Stimulated activated CD4-positive, alpha-beta T cell treated with anti-CD3 and anti-CD28 coated beads, Interleukin-4, amount 100 ng/mL, for 48 hours (primary cell): ENCODE measurements around the gene POC1A.

Source experiments
- DNase-seq, 2 donors: peaks; one replicate each; pipeline ENCODE4 v3.0.0-alpha.2; 2020; ENCODE audit warnings: low read depth in 2 of 2

Gene POC1A

GRCh38 chr3:52085681-52086282 lies 68.4 kb downstream of the POC1A start:
- no peak for DNase-seq

GRCh38 chr3:52084954-52085680 lies 69.1 kb downstream of the POC1A start:
- no peak for DNase-seq

DNA sequence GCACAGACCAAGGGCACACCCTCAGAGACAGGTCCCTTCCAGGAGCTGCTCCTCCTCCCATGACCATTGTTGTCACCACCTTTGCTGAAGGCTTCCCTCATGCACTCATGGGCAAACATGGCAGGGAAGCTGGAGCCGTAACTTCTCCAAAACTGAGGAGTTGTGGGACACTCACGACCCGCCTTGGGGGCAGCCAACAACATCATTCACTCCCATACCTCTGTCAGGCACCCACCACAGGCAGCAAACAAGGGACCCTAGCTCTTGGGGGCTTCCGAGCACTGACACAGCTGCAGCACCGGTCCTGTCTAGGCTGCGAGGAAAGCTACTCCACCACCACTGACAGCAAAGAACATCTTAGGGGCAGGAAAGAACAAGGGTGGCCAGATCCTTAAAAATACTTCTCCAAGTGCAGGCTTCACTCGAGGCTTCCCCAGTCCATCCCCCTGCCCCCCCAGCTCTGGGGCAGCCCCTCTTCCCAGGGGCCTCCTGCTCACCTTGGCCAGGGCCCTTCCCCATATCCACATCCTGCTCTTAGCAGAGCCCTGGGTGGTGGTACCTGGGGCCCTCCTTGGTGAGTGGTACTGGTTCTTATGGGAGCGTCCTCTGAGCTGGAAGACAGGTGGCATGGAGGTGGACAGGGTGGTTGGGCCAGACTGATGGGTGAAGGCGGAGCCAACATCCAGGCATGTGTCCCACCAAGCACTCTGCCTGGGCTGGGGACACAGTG lies 69.8 kb downstream of the POC1A start:
- DNase-seq = no peak

DNA sequence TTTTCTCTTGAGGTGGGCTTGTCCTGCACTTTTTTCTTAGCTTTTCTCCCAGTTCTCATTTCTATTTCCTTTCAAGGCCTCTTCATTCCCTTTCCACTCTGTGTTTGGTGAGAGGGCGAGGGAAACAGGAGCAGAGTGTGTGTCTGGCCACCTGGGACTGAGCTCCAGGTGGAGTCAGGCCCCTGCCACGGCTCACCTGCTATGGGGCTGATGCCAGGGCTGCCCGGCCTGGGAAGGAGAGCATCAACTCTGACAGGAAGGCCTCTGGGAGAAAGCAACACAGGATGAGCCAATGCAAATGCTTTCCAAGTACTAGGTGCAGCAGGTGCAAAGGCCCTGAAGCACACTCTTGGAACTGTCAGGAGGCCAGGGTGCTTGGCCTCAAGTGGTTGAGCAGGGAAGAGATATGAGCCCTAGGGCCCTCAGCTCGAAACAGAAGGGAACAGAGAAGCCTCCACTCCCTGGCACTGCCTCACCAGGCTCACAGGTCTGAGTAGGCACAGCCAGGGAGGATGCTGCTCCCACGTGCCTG lies 70.6 kb downstream of the POC1A start:
- DNase-seq = no peak

DNA sequence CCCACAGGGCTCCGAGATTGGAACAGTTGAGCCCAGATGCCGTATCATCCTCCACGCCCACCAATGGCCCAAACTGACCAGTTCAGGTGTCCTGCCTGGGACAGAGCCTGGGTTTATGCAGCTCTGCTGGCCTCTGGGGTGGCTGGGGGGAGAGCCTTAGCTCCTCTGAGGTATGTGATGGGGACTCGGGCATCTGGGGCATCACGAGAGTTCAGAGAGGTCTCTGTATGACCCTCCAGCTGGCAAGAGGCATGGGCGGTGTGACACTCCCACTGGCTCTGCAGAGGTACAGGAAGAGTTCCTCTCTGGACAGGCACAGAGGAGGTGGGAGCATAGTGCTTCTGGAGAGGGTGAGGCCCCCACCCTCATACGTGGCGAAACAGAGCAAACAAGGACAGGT lies 71.3 kb downstream of the POC1A start:
- DNase-seq = no peak

DNA sequence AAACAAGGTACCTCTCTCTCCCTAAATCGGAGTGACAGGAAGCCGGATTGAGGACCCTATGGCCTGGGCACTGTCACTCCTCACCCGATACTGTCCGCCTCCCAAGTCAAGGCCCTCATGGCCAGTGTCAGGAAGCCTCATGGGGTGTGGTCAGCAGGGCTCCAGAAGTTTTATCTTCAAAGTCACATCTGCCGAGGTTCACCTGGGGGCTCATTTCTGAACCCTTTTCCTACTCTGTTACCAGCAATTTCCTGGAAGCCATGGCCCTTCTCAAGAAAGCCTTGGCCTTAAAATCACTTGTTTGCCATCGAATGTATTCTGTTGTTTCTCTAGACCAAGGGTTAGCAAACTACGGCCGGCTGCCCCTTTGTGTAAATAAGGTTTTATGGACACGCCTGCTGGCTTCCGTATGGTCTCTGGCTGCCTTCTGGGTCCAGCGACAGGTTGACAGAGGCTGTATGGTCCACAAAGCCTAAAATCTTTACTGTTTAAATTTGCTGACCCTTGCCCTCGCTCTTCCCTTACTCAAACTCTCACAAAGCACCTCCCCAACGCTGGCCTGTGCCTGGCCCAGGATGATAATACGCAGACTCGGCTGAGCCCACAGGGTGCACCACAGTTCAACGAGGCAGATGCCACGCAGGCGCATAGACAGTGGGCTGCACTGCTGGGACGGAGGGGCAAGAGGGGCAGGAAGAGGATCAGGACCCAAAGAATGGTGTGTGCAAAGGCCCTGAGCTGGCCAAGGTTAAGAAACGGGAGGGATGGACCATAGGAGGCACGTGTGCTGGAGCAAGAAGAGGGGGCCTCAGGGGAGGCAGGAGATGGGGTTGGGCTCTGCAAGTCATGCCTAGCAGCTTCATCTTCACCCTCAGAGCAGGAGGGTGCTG lies 73.1 kb downstream of the POC1A start:
- no peak for DNase-seq

DNA sequence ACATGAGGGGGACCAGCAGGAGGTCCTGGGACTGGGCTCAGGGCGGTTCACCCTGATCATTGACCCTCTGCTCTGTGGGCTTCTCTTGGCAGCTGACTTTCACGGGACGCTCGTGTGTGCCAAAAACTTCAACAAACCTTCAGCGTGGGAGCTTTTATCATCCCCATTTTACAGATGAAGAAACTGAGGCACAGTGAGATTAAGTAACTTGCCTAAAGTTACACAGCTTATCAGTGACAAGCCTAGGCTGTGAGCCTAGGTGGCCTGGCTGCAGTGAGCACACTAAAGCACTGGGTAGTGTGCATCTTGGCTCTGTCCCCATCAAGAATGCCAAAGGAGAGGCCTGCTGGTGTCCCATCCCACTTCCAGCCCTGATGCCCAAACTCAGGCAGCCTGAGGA lies 74.3 kb downstream of the POC1A start:
- DNase-seq = no peak

DNA sequence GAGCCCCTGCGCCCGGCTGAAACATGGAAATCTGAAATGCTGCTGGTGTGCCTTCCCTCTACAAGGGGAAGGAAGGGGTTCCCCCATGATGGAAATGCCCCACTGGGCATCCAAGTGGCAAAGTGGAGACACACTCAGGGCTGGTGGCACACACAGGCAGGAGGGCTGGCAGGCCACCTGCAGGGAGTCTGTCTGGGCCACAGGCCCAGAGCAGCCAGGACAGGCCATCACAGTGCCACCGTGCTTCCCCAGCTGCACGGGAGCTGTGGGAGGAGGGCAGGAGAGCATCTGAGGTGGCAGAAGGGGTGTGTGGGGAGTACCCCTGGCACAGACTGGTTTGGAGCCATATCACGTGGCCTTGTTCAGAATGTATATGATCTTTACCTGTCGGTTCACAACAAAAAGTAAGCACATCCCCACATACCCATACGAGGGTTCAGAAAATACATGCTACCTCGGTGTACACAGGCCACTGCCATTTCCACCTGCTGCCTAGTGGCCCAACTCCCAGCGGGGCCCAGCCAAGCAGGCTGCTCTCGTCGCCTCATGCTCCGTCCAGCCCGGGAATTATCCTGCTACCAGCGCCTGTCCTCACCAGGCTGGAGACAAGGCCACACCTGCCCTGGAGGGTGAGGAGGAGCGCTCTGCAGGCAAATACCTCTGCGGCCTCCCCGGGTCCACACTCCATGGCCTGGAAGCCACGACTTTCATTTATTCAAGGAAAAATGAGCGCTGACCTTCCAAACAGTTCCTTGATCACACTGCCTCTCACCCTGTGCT lies 75.3 kb downstream of the POC1A start:
- no peak for DNase-seq

DNA sequence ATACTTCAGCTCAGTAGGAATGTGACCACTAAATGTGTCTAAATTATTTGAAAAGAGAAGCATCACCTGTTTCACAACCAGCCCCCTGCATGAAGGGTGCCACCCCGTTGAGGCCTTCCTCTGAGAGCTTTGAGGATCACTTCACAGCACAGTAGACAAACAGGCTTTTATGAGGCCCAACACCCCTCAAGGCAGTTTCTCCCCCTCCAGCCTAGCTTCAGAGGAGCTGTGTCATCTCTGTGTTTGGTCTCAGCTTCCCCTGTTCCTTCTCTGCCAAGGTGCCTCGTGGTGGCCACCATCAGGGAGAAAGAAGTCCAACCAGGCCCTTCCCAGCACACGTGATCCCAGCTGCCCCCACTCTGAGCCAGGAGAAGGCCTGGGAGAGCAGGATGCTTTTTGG lies 76.3 kb downstream of the POC1A start:
- DNase-seq = no peak

DNA sequence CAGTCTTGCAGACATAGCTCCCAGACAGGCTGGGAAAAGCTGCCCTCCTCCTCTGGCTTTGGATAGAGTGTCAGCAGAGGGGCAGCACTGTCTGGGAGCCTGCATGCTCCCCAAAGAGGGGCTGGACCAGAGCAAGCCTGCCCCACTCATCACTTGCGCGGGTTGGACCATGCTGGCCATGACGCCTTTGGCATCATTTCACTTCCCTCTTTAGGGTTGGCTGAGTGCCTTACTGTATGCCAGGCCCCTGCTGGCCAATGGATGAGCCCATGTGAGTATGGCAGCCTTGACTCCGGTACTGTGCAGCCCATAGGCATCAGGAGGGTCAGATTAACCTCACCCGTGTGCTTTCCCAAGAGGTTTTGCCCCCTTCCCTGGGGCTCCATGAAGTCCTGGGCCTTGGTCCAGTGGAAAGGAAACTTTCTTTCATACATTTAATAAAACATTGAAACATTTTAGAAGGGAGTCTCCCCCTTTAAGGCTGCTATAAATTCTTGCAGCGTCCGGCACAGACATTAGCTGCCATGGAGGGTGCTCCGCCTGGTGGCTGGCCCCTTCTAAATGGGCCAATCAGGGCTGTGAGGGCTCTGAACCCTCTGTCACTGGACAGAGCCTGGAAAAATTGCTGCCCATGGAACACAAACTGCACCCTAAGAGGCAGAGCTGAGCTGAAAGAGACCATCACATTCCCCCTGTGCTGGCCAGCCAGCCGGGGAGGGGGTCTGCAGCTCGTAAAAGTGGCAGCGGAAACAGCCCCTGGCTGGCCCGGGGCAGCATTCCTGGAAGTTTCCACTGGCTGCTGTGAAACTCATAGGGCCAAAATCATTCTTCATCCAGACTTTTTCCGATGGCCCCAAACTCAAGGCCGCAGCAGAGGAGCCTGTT lies 77.1 kb downstream of the POC1A start:
- DNase-seq = no peak

- DNase-seq = no peak
Observed at GRCh38 chr3:52073490-52073889, 80.7 kb downstream of the POC1A start.

GRCh38 chr3:52072471-52072870 lies 81.8 kb downstream of the POC1A start:
- DNase-seq = no peak

- DNase-seq = no peak
Observed at GRCh38 chr3:52072020-52072419, 82.2 kb downstream of the POC1A start.

GRCh38 chr3:52070724-52071621 lies 83.2 kb downstream of the POC1A start:
- no peak for DNase-seq

GRCh38 chr3:52069855-52070254 lies 84.4 kb downstream of the POC1A start:
- no peak for DNase-seq

- no peak for DNase-seq
Observed at GRCh38 chr3:52069135-52069534, 85.1 kb downstream of the POC1A start.

GRCh38 chr3:52068730-52069129 lies 85.5 kb downstream of the POC1A start:
- no peak for DNase-seq

- DNase-seq = no peak
Observed at GRCh38 chr3:52068055-52068571, 86.1 kb downstream of the POC1A start.

DNA sequence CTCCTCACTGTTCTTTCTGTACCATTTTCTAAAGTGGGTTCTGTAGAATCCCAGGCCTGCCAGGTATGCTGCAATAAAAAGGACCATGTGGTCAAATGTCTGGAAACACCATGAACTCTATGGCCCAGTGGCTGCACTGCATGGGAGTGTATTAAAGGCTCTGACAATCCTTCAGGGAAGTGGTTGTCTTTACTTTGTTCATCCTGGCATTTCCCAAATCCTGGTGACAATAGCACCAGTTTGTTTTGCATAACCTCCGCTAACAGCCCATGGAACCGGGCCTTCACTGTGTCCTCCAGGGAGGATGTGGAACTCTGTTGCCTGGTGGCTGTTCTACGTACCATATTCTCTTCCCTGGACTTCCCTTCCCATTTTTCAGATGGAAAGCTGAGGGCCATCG lies 86.7 kb downstream of the POC1A start:
- no peak for DNase-seq
